GM18505 (cell line): ENCODE results near the gene IYD.
"Not testable (repeated sequence)": the region's sequence is repeated elsewhere in the genome, so short reads cannot be mapped to it uniquely, and the experiment has no call there.

ENCODE experiments used
- ATAC-seq: cut with Tn5 transposase; IDR thresholded peaks from one replicate; pipeline ENCODE4 v1.9.1; 2021; ENCODE audit not compliant: unreplicated experiment
- POLR2A ChIP-seq: IDR thresholded peaks from 4 replicates; pipeline ENCODE4 v1.6.1; 2011; ENCODE audit warnings: borderline replicate concordance; ENCODE audit not compliant: insufficient read depth, insufficient read length; ENCODE audit errors: extremely low read depth

The IYD gene

GRCh38 chr6:150448221-150448620 is 79.4 kb downstream of the IYD start:
- no peak for TF ChIP-seq POLR2A
- no peak for ATAC-seq

- not testable (repeated sequence) for ATAC-seq
Observed at GRCh38 chr6:150449055-150449454, 80.2 kb downstream of the IYD start.

GRCh38 chr6:150450918-150451317 is 82.1 kb downstream of the IYD start:
- no peak for ATAC-seq
- TF ChIP-seq POLR2A = no peak

GRCh38 chr6:150451807-150452427 is 83.1 kb downstream of the IYD start:
- no peak for TF ChIP-seq POLR2A
- ATAC-seq = no peak

- TF ChIP-seq POLR2A = no peak
- no peak for ATAC-seq
Observed at GRCh38 chr6:150452428-150453243, 83.8 kb downstream of the IYD start.

- no peak for TF ChIP-seq POLR2A
- no peak for ATAC-seq
Observed at GRCh38 chr6:150453357-150453756, 84.5 kb downstream of the IYD start.
